ENCODE data around the gene GLRX. TPM values are rescaled to one million over a fixed set of nuclear protein-coding genes. Genes with fewer than 3 reads are reported as not detected.

The GLRX gene
- total RNA-seq, 4 donors from 2014 or later: 67.2 to 173 (median 111) TPM

DNA sequence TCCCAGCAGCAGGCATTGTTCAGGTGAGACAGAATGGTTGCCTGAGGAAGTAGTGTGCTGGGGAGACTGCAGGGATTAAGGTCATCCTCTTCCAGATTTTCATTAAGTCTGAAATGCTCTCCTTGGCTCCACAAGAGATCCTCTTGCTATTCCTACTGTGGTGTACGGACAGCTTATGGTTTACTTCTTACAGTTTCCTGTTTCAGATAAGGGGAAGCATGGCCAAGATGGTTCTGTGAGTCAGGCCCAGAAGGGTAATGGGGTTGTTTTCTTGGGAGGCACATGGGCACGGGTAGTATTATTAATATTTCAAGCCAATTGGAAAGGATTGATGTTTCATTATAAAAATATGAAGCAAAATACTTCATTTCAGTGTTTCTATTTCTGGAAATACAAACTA lies 42.9 kb downstream of the GLRX start:
- no peak for DNase-seq (ENCODE audit: low spot score)
- no peak for ATAC-seq (ENCODE audit: low FRiP score)
- TF ChIP-seq, protein P1, sequence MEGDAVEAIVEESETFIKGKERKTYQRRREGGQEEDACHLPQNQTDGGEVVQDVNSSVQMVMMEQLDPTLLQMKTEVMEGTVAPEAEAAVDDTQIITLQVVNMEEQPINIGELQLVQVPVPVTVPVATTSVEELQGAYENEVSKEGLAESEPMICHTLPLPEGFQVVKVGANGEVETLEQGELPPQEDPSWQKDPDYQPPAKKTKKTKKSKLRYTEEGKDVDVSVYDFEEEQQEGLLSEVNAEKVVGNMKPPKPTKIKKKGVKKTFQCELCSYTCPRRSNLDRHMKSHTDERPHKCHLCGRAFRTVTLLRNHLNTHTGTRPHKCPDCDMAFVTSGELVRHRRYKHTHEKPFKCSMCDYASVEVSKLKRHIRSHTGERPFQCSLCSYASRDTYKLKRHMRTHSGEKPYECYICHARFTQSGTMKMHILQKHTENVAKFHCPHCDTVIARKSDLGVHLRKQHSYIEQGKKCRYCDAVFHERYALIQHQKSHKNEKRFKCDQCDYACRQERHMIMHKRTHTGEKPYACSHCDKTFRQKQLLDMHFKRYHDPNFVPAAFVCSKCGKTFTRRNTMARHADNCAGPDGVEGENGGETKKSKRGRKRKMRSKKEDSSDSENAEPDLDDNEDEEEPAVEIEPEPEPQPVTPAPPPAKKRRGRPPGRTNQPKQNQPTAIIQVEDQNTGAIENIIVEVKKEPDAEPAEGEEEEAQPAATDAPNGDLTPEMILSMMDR (IDR thresholded peaks at IDR 0.05): no peak

DNA sequence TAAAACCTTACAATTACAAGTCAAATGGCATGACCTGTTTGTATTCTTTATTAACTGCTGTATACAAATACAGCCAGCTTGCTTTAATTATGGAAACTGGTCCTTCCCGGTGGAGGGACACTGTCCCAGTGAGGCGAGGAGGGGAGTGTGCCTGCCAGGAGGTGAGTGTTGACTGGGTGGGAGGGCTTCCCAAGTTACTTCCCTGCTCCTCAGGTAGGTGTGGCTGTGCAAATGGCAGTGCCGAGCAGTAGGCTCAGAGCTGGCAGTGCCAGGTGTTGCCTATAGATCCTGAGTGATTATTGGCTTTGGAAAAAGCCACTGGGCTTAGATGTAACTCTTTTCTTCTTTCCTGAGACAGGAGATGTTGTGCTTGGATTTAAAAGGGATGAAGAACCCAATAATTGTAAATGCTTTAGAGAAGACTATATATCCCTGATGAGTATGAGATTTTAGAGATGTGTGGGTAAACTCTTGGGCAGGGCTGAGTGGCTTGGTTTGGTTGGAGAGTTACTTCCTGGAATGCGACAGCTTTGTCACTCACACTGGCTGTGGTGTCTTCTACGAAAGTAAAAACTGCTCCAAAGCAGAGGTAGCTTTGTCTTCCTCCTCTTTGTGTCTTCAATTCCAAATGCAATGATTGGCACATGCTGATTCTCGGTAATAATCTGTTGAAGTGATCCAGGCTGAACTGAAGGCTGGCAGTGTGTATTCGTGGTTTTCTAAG lies 43.7 kb downstream of the GLRX start:
- DNase-seq (ENCODE audit: low spot score) (no peak), ATAC-seq (ENCODE audit: low FRiP score) (no peak)
- TF ChIP-seq, protein P1 (IDR thresholded peaks at IDR 0.05): no peak

- TF ChIP-seq, protein P1 (IDR thresholded peaks at IDR 0.05): no peak
- DNase-seq (ENCODE audit: low spot score) (no peak), ATAC-seq (ENCODE audit: low FRiP score) (no peak)
Measured at GRCh38 chr5:95777441-95777840, 45.1 kb downstream of the GLRX start.

GRCh38 chr5:95773335-95774059 lies 49.0 kb downstream of the GLRX start:
- TF ChIP-seq, protein P1 (IDR thresholded peaks at IDR 0.05): no peak
- DNase-seq (ENCODE audit: low spot score) (no peak), ATAC-seq (ENCODE audit: low FRiP score) (no peak)

DNA sequence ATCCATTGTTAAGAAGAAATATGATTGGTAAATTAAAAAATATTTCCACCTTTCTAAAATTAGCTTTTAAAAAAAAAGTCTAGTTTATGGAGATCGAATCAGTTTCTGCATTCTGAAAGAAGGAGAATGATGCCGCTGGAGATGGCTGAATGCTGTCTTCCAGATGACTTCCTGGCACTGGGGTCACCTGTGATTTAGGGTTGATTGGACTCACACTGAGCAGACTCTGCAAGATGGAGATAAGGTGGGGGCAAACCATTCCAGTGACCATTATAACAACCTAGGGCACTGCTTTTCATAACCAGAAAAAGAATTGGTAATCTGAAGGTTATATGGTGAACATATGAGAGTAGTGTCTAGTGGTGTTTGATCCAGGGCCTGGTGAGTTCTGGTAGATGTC lies 50.6 kb downstream of the GLRX start:
- DNase-seq (ENCODE audit: low spot score) (no peak), ATAC-seq (ENCODE audit: low FRiP score) (no peak)
- TF ChIP-seq, protein P1 (IDR thresholded peaks at IDR 0.05): no peak

- DNase-seq (ENCODE audit: low spot score): no peak
- TF ChIP-seq, protein P1 (IDR thresholded peaks at IDR 0.05): no peak
- no peak for ATAC-seq (ENCODE audit: low FRiP score)
Measured at GRCh38 chr5:95770830-95771708, 51.5 kb downstream of the GLRX start.
